Fibroblast of skin of left biceps (primary cell): ENCODE results near the gene PLEKHG3.
A peak's percentile ranks its signal among the peaks of the same experiment; 100 is the strongest.

Experiments used
- DNase-seq, 2 experiments: peaks; one replicate each; pipeline ENCODE4 v3.0.0-alpha.2; 2013; ENCODE audit warnings: low read depth in 2 of 2

Gene PLEKHG3

DNA sequence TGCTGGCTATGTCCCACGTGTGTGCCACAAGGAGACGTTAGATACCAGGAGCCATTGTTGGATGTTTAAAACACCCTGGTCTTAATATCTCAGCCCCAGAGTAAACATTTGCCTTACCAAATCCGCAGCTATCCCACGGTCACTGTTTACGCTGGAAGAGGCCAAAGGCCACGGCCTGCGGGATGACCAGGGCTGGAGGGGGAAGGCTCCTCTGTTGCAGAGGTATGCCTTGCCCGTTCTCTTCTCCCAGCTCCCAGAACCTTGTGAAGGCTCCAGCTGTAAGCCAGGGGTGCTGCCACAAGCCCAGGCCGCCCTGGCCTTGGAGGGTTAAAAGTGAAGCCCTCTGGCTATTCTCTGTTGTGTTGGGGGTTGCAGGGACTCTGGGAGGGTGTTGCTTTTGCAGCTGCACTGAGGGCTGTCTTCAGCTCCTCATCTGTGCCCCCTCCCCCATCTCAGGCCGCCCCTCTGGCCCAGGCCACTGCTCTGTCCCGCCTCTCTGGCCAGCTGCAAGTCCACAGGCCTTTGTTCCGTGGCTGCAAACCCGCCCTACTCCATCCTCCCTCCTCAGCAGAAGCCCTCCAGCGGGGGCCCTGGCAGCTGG, 2.5 kb downstream of the PLEKHG3 start:
- no peak for DNase-seq

DNA sequence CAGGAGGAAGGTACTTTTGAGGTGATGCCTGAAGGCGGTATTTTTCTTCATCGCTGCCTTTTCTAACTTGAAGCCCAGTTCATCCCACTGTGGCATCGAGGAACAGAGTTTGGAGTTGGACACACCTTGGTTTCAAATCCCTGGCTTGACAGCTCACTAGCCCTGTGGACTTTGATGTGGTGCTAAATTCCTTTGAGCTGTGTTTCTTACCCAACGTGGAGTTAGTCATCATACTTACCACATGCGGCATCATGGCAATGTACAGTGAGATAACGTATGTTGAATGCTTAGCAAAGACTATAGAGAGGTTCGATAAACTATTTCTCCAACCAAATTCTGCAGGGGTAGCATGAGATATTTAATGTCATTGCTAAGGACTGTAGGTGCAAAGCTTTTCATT, 3.4 kb downstream of the PLEKHG3 start:
- peak; percentile 63 to 65 for DNase-seq

DNA sequence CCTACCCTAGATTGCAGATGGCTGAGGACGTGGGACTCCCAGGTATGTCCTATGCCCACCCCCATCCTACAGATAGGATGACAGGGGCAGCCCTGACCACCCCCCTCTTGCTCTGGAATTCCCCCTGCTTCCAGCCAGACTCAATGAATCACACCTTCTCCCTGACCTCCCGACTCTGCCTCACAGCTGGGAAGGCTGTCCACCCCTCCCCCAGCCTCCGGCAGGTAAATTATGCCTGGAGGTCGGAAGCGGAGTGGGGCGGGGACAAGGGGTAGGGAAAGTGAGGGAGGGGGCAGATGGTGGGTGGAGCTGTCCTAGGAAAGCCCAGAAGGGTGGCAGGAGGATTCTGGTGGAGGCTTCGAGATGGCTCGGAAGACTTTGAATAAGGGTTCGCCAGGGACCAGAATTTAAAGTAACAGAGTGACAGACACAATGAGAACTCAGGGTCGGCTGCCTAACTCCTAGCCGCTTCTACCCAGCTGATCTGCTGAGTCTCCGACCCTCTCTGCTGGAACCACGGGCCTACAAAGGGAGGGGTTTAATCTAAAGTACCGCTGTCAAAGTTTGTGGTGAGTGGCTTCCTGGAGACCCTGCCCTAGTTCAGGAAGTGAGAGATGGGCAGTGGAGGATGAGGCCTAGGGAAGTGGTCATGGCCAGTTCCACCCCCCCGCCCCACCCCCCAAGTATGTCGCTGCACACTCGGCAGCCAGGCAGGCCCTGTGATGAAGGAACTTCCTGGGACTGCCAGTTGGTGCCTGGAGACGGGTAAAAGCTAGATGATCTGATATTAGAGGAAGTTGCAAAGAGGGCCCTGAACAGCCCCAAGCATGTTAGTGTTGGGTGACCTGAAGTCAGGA, 4.2 kb downstream of the PLEKHG3 start:
- DNase-seq: no peak

DNA sequence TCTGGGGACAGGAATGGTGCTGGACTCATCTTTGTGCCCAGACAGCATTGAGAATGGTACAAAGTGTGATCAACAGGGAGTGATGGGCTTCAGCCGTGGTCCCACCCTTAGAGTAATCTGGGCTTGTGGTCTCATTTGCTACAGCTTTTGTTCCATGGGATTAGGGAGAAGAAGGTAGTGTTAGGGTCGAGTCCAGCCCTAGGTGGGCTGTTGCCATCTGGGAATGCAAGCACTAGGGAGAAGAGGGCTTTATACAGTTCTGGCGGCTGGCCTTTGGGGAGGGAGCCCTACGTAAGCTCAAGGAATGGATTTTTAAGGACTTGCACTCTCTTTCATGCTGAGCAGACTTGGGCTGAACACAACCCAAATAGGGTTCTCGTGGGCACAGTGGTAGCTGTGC, 4.9 kb downstream of the PLEKHG3 start:
- DNase-seq: no peak

DNA sequence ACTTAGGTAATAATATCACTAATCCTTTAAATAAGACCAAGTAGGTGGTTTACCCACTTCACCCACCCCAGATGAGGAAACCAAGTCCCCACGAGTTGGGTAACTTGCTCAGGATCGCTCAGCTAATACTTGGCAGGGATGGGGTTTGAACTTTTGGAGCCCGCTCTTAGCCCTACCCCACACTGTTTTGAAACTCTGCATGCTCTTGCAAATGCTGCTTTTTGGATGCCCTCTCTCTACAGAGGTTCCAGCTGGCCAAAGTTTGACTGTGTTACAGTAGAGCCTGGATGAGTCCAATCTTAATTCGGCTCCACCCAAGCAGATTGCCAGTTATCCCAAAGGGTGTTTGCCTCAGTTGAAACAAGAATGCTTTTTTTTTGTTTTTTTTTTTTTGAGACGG, 6.8 kb downstream of the PLEKHG3 start:
- DNase-seq: no peak

DNA sequence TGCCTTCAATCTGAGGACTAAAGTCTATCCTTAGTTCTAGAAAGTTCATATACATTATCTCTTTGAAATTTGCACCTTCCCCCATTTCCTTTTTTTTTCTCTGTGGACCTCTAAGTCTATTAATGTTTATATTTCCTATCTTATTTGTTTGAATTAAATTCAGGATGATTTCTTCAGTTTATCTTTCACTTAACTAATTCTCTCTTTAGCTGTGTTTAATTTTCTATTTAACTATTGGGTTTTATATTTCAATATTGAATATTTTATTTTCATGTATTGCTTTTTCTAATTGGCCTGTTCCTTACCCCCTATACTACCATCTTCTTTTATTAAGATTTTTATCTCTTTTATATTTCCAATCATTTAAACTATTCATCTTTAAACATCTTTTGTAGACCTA, 9.5 kb downstream of the PLEKHG3 start:
- DNase-seq: no peak

DNA sequence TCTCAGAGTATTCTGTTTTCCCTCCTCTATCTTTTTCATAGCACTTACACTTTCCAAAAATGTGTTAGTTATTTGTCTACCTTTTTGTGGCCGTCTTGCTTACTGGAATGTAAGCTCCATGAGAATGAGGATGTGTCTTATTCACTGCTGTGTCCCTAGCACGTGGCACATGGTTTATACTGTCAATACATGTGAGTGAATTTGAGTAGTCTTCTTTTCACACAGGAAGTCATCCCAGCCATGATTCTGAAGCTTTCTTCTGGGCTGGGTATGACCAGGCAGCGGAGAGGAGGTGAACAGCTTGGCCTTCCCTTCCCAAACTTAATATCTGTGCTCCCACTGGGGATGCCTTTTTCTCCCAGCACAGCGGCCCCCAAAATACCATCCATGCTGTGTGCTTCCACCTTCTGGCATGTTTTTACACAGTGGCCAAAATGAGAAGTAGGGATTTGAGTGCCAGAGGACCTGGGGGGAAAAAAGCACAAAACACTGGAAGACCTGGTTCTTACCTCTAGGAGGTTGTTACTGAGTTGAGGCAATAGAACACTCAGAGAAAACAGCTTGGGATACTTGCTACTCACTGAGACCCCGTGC, 10.3 kb downstream of the PLEKHG3 start:
- no peak for DNase-seq

DNA sequence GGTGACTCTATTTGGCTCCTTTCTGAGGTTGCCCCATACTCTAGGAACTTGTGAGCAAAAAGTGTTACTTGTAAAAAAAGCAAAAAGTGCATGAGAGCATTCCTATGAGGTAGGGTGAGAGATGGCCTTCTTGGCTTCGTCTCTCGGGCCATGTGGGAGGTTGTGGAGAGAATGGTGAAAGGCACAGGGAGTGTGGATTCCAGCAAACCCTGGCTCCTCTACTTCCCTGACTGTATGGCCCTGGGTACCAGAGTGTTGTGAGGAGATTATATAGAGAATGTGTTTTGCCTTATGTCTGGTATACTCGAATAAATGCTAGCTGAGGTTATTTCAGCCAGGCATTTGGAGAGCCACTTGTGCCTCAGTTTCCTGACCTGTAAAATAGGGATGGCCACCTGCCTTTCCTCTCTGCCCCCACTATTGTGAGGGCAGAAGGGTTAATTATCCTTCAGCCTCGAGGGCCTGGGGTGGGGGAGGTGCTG, 11.0 kb downstream of the PLEKHG3 start:
- no peak for DNase-seq

DNA sequence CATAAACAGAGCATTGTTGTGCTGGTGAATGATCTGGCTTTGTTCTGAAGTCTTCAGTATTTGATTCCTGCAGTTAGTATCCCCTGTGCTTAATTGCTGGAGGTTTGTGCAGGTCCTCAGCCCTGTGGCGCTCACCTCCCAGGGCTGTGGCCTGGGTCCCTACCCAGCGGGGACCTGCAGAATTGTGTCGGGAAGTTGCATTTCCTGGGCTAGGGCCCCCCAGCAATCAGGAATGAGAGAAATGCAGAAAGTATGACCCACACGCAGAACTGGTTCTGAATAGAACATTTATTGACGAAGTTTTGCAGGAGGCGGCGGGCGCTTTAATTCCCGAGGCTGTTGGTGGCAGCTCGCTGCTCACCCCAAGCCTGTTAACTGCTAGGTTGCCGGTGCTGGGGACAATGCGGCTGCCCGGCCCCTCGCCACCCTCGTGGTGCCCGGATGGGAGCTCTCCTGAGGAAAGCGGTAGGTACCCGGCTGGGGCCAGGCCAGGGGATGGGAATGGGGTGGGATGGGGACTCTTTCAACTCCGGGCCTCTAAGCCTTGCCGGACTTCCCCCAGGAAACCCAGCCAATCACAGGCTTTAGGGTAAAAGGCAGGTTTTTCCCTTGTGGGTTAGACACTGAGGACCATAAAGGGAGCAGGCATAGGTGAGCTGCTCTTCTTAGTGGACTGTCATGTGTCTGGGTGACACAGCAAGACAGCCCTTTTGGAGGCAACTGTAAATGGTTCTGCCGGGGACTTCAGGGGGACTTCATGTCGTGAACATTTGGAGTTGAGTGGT, 11.6 kb downstream of the PLEKHG3 start:
- no peak for DNase-seq

DNA sequence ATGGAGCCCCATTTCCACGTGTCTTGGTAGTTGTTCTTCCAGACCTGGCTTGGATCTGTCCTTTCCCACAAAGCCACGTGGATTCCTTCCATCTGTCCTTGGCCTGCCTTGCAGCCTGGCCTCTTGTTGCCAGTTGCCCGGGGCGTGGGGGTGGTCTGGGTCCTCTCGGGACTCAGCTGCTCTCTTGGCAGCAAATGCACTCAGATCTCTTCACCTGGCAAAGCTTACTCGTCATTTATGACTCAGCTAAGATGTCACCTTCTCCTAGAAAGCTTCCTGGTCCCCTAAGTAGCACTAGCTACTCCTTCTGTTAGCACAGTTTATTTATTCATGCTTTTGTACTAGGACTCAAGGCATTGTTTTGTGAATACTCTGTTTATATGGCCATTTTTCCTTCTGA, 13.6 kb downstream of the PLEKHG3 start:
- no peak for DNase-seq

DNA sequence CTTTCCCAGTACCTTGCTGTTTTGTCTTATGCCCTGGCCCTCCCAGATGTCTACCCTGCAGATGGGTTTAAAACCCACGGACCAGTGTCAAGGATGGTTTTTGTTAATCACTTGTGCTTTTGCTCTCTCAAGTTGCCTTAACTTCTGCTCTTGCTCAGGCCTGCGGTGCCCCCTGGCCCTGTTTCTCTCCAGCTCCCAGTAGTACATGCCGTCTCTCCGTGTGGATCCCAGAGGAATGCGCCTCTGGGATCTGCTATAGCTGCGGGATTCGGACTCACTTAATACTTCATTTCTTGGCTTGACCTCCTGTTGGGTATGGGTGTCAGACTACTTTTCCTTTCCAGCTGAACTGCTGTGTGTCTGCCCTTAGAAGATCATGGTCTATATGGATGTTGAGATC, 14.5 kb downstream of the PLEKHG3 start:
- no peak for DNase-seq

DNA sequence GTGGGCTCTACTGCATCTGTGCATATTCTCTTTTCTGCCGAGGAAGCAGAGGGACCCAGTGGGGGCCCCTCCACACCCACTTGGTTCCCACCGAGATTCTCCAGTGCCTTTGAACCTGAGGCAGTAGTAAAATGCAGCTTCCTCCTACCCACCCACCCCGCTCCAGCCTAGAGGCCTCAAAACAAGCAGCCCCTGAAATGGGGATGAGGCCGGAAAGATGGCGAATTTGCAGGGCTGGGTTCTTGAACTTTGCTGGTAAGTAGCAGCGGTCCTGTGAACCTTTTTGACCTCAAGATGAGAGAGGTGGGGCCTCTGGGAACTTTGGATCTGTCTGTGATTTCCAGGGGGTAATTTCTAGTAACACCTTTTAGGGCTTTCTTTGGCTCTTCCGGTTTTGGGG, 15.4 kb downstream of the PLEKHG3 start:
- no peak for DNase-seq

DNA sequence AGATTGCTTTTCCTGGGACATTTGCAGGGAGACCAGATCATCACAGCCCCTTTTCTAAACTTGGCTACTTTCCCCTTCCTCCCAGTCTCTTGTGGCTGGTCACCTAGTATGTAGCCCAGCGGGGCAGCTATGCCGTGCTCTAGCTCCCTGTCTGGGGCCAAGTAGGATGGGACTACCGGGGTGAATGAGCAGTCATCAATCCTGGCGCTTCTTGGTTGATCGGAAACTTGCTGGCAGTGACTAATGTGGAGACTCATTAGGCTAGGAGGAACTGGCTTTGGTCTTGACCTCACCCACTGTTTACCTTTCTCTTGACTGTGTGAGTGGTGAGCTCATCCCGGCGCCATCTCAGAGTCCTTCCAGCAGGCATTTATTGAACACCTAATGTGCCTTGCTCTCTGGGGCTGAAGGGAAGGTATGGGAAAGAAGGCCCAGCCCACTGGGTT, 15.9 kb downstream of the PLEKHG3 start:
- no peak for DNase-seq

DNA sequence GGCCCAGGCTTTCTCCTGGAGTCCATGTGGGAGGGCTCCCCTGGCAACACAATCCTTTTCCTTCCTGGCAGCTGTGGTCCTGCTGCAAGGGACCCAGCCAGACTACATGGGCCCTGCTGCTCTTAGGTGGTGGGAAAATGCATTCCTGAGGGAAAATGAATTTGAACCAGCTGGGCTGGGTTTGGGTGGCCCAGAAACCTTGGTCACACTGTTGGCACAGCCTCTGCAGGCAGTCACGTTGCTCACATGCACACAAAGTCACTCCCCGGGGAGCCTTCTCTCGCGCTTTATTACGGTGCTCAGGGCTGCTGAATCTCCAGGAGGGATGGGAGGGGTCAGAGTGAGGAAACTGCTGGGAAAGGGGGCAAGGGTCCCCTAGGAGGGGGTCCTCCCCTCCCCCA, 17.2 kb downstream of the PLEKHG3 start:
- DNase-seq: peak; percentile 68 to 70

DNA sequence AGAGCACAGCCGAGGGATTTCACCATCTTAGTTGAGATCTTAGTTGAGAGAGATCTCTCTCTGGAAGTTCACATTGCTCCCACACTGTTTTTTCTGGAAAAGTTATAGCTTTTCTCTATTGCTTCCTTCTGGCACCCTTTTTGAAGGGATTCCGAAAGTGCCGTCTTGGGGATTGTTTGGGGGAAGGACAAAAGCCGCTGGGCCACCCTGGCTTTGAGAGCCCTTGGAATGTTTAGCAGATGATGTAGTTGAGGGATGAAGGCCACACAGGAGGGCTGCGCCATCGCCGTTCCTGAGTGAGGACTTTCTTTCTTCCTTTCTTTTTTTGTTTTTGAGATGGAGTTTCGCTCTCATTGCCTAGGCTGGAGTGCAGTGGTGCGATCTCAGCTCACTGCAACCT, 17.7 kb downstream of the PLEKHG3 start:
- no peak for DNase-seq

DNA sequence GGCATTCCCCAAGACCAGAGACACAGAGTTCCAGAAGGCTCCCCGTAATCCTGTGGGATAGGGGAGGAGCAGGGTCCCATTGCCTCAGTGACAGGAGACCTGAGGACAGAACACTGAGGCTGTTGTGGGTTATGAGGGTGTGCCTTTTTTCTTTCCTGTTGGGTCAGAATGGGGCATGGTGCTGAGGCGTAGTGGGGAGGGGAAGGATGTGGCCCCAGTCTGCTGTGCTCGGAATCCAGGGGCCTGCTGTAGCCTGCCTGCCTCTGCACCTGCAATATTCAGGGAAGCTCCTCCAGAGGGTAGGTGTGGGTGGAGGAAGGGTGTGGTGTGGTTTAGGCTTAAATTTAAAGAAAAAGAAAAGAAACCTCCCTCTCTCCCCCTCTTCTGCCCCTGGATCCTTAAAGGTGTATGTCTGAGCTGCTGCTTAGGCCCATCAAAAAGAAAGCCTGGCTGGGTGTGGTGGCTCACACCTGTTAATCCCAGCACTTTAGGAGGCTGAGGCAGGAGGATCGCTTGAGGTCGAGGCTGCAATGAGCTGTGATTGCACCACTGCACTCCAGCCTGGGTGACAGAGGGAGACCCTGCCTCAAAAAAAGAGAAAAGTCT, 18.7 kb downstream of the PLEKHG3 start:
- no peak for DNase-seq

DNA sequence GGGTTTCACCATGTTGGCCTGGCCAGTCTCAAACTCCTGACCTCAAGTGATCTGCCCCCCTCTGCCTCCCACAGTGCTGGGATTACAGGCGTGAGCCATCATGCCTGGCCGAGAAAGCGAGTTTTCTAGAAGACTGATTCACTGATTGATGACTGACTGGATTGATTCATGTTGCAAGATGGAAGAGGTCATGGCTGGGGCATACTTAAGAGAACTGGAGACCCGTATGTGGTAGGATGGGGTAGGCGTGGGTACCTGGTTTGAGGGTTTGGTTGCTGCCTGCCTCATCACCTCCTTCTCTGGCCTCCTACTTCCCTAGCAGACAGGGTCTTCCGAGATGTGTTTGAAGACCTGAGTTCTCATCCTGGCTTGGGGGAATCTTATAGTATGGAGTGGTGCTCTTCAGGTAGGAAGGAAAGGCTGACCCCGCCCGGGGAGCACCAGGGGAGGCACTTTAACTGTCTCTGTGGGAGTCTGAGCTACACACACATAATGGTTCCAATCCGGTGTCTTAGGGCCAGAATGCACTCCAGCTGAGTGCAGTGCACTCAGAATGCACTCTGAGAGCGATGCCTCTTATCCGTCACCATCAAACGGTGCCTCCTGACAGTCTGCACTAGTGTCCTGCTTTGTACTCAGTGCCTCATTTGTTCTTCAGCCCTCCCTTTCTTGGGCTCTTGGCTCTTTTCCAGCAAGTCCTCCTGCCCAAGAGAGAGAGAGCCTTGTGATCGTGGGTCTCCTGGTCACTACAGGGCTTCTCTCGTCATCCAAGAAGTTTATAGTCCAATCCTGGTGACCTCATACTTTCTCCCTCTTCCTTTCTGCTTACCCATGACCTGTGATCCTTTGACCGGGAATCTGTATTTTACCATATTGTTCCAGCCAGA, 19.7 kb downstream of the PLEKHG3 start:
- no peak for DNase-seq

DNA sequence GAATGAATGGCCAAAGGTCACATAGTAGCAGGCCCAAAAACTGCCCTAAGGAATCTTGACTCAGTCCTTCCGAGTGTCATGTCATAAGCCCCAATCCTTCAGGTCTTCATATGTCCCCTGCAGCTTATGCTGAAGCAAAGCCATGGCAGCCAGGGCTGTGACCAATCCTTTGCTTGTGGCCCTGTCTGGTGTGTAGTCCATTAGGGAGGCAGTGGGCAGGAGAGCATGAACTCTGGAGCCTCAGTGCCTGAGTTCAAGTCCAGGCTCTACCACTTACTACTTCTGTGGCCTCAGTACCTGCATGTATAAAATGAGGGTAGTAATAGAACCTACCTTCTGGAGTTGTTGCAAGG, 20.3 kb downstream of the PLEKHG3 start:
- no peak for DNase-seq

DNA sequence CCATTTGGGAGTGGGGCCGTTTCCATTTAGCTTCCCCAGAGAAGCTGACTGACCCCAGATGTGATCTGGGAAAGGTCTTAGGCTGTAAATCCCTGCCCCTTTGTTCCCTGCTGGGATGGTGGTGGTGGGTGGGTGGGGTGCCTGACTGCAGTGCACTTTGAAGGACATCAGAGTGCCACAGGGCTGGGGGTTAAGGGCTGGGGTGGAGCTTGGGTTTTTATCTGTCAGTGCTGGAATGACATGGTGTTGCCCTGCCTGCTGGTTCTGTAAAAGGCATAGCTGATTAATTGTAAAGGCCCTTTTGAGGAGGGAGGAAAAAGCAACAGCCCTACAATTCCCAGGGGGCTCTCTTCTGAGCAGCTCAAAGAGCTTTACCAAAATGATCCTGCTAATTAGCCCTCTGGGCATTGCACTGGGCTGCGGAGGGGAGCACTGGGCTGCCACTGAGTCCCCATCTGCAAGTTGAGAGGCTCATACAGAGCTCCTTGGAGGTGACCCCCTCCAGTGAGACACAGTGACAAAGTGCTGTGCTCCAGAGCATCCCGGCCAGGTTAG, 21.1 kb downstream of the PLEKHG3 start:
- DNase-seq: no peak

DNA sequence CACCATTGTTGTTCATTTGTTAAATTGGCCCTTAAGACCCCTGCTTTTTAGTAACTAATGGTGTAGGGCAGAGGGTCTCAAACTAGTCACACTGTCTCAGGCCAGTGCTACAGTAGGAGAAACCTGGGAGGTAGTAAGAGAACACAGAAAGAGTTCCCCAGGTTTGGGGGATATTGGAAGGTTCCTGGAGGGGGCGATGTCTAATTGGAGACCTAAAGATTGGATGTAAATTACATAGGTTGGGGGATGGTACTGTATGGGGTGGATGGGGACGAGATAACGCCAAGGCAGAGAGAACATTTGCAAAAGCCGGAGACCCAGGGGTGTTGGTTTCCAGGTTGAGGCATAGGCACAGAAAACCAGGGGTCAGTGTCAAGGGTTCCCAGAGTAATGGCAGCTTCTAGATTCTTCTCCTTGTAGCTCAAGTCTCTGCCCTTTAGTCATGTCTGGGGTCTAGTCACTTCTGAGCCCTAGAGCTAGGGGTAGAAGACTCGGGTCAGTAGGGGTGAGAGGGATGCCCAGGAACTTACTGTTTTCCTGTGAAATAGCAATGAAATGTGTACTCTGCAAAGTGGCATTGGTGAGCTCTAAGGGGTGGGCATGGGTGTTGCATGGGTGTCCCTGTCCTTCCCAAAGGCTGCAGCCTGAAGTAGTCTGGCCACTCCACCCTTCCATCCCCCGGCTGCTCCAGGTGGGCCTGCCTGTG, 21.8 kb downstream of the PLEKHG3 start:
- DNase-seq: no peak
